HuH-7.5 (cell line): ENCODE results near the gene MAP3K3.

Experiments
- DNase-seq: peaks from one replicate; pipeline ENCODE4 v3.0.0; 2011; ENCODE audit warnings: low spot score

Gene MAP3K3

DNA sequence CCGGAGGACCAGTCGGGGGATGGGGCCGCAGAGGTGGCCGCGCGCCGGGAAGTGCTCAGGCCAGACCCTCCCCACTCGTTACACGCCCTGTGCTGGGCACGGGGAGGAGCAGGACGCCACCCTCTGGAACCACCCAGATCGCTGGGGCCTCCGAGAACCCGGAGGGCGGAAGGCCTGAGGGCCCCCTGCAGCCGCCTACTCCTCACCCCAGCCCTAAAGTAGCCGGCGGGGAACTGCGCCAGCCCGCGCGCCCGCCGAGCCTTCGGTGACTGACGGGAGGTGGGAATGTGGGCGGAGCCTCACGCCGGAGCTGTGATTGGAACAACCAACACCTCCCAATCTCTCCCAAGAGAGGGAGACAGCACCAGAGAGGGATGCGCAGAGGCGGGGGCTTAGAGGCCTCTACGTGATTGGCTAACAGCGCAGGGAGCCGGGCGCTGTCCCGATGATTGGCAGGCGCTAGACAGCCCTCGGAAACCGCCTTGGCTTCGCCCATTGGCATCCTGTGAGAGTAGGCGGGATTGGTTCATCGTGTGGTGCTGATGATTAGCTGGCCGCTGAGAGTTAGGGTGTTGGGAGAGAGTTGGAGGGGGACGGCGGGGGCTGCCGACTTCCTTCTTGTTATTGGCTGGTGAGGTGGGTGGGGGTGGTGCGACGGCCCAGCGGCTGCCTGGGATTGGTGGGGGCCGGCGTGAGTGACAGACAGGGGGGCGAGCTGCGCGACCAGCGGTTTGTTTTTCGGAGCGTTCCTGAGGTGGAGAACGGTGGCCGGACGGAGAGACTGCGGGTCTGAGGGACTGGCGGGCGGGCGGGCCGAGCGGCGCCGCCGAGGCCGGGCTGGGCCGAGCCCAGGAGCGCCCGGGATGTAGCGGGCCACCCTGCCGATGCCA is at the start of gene MAP3K3:
TSS of gene MAP3K3 (plus strand) at position 734 of the 890 bp plus-strand sequence. CDS start 343 bp downstream, outside the sequence.
- DNase-seq: peak; percentile 98

DNA sequence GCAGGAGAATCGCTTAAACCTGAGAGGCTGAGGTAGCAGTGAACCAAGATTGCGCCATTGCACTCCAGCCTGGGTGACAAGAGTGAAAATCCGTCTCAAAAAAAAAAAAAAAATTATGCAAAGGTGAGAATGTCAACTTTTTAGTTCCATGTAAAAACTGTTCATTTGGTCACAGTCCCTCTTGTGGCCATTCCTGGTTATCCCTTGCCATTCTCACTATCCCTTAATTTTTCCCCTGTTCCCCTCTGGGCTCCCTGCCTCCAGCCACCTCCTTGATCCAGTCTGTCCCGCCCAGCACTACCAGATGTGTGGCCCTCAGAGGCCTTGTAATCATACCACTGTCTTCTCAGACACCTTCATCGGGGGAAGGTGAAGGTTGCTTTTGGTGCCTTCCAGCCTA is 48.6 kb upstream of the MAP3K3 start:
- DNase-seq: no peak

GRCh38 chr17:63578027-63578768 is 44.0 kb upstream of the MAP3K3 start:
- no peak for DNase-seq

- no peak for DNase-seq
Observed at GRCh38 chr17:63578769-63579111, 43.5 kb upstream of the MAP3K3 start.

GRCh38 chr17:63579633-63580032 is 42.6 kb upstream of the MAP3K3 start:
- DNase-seq: no peak

DNA sequence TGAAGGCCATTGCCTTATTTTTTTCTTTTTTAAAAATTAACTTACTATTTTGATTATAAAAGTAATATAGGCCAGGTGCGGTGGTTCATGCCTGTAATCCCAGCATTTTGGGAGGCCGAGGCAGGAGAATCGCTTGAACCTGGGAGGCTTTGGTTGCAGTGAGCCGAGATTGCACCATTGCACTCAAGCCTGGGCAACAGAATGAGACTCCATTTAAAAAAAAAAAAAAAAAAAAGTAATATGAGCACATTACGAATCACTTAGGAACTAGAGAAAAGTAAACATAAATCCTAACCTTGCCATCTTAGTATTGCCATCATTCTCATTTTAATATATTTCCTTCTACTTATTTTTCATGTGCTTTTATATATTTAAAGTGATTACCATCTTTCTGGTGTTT is 34.4 kb upstream of the MAP3K3 start:
- no peak for DNase-seq

DNA sequence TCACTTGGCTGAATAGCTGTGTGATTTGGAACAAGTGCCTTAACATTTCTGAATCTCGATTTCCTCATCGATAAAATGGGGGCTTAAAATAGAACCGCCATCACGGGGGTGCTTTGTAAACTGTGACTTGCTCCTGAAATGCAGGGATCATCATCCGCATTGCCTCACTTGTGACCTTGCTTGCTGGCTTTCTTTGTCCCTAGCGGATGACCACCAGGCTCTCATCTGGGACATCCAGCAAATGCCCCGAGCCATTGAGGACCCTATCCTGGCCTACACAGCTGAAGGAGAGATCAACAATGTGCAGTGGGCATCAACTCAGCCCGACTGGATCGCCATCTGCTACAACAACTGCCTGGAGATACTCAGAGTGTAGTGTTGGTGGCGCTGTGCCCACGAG is 33.4 kb upstream of the MAP3K3 start:
- no peak for DNase-seq

- DNase-seq: no peak
Observed at GRCh38 chr17:63589646-63590045, 32.6 kb upstream of the MAP3K3 start.

DNA sequence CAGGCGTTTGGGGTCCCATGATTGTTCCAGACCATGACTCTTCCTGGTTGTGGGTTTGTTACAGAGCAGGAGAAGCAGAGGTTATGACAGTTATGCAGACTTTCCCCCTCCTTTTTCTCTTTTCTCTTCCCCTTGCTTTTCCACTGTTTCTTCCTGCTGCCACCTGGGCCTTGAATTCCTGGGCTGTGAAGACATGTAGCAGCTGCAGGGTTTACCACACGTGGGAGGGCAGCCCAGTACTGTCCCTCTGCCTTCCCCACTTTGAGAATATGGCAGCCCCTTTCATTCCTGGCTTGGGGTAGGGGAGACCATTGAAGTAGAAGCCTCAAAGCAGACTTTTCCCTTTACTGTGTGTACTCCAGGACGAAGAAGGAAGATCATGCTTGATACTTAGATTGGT is 29.4 kb upstream of the MAP3K3 start:
- no peak for DNase-seq

GRCh38 chr17:63595132-63595531 is 27.1 kb upstream of the MAP3K3 start:
- no peak for DNase-seq

GRCh38 chr17:63596856-63597586 is 25.2 kb upstream of the MAP3K3 start:
- no peak for DNase-seq

GRCh38 chr17:63598281-63598680 is 23.9 kb upstream of the MAP3K3 start:
- no peak for DNase-seq

DNA sequence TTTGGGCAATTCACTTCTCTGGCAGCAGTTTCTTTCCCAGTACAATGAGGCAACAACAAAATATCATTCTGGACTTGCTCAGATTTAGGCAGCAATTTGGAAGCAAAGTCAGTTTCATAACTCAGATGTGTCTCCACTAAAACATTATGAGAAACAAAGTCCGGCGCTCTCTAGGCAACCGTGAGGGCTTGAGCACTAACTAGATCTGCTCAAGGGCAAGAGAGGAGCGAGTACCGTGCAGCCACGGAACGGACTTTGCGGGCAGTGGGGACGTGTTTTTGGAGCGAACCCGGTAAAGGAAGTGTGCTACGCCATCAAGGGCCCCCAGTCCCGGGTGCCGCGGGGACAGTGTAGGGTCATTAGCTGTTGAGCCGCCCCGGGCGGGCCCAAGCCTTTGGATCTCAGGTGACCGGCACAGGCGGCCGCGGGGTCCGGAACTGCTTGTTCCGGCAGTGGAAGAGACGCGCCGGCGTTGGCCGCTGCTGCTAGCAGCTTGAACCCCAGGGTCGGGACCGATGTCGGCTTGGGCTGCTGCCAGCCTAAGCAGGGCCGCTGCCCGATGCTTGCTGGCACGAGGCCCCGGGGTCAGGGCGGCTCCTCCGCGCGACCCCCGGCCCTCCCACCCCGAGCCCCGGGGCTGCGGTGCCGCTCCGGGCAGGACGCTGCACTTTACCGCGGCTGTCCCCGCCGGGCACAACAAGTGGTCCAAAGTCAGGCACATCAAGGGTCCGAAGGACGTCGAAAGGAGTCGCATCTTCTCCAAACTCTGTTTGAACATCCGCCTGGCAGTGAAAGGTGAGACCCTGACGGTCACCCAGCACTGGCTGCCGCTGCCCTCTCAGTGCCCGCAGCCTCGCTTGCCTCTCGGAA is 21.4 kb upstream of the MAP3K3 start, which contains the start of gene TACO1:
TSS of gene TACO1 (plus strand) at position 327 of the 870 bp plus-strand sequence. CDS start at position 516, 189 bp downstream.
- peak; percentile 76 for DNase-seq

DNA sequence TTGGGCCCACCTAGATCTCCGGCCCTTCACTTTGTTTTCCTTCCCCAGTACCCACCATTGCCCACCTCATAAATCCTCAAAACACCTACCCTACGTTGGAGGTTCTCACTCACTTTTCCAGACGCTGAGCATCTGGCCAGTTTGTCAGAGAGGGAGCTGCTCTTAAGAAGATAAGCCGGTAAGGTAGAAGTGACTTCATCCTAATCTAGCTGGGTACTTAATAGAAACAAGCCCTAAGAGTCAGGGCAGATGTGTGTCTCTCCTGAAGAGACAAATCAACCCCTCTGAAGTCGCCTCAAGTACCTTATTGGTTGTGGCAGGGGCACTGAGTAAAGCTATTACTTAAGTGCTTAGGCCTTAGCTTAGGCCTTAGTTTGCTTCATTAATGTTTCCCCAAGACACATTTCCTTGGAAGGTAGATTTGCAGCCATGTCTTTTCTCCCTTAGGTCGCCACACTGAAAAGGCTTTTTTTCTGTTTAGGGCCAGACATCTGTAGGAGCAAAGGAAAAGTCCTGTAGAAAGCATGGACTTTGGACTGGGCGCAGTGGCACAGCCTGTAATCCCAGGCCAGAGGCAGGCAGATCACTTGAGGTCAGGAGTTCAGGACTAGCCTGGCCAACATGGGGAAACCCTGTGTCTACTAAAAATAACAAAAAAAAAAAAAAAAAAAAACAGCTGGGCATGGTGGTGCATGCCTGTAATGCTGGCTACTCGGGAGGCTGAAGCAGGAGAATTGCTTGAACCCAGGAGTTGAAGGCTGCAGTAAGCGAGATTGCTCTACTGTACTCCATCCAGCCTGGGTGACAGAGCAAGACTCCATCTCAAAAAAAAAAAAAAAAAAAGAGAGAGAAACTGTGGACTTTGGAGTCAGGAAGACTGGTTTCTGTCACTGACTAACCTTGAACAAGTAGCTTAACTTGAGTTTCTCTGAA is 20.5 kb upstream of the MAP3K3 start:
- DNase-seq: no peak

DNA sequence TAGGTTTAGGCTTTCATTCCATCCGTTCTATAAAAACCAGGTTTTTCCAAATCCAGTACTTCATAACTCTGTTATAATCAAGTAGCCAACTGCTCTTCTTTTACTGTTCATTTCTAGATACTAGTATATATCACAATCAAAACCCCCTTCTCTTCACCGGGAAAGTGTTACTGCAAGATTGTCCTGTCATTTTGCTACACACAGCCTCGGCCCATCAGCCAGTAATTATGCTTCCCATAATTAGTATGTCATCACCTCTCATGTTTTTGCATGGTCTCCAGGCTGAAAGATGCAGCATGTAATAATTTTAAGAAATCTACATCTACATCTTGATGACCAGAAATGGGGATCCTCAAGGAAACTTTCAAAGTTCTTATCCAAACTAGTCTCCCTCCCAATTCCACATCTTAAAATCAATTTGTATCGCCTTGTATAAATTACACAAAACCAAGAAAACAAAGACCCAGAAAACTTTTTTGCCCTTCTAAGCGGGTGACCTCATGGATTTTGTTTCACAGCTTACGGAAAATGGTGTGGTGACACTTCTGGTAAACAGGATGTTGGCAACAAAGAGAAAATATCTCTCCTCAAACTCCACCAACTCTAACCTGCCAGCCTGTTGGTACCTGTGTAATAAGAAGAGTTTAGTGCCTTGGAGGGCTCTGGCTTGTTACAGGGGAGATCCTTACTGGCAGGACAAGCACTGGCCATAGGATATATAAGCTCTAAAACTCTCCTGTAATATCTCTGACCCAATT is 12.2 kb upstream of the MAP3K3 start:
- no peak for DNase-seq

GRCh38 chr17:63610854-63611253 is 11.4 kb upstream of the MAP3K3 start:
- no peak for DNase-seq

GRCh38 chr17:63611354-63611753 is 10.9 kb upstream of the MAP3K3 start:
- DNase-seq: no peak

GRCh38 chr17:63613663-63614062 is 8.6 kb upstream of the MAP3K3 start:
- DNase-seq: no peak

DNA sequence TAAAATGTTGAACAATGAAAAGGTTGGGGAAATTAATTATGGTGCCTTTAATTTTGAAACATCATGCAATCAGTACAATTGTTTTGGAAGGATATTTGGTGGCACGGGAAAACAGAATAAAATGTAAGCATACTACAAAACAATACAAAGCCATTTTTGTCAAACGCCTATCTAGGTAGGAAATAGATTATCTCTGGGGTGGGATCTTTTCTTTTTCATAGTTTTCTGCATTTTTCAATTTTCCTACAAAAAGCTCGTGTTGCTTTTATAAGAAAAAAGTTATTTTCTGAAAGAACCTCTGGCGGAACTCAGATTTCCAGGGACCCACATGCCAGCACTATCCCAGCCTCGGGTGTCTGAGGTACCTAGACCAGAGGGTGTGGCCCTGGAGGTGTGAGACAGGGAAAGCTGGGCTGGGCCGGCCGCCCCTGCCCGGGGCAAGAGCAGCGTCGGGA is 961 bp upstream of the MAP3K3 start:
- DNase-seq: no peak
